CD1c-positive myeloid dendritic cell (primary cell): ENCODE measurements around the gene ARHGAP40.

Experiments
- DNase-seq: peaks from one replicate; pipeline ENCODE4 v3.0.0-alpha.2; 2016; ENCODE audit errors: extremely low spot score

ARHGAP40 gene

DNA sequence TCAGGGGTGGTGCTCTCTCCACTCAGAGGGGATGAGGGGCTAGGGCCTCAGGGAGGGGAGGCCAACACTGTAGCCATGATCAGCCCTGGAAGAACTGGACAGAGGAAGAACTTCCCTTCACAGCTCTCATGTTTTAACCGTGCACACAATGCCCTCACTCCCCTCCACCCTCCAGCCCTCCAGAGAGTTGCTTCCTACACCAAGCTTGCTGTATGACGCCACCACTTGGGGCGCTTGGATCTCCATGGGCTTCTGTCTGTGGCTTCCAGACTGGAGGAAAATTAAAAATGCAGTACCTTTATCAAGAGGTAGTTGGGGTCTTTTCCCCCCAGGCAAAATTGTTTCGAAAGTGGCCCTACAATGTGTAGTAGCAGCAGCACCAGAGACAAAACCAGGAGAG is 48.4 kb downstream of the ARHGAP40 start:
- DNase-seq: no peak

DNA sequence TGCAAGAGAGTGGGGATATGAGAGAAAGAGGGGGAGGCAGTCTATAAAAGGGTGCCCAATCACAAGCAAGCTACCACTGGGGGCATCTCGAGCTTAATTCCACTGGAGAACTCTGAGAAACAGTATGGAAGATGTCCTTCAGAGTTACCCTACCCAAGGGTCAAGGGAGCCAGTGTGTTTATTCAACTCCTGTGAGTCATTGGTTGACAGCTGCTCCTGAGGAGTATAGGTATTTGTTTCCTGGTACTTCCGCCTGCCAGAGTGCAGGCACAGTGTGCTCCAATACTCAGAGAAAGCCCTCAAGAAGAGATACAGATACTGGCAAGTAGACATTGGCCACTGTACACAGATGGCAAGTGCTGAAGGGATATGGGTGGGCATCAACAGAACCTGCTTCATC is 49.5 kb downstream of the ARHGAP40 start:
- DNase-seq: no peak

DNA sequence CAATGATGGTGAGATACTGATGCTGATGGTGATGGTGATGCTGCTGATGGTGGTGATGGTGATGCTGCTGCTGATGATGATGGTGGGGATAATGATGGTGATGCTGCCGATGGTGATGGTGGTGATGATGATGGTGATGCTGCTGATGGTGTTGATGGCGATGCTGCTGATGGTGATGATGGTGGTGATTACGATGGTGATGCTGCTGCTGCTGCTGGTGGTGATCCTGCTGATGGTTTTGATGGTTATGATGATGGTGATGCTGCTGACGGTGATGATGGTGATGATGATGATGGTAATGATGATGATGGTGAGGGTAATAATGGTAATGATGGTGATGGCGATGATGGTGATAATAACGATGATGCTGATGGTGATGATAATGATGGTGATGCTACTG is 50.0 kb downstream of the ARHGAP40 start:
- no peak for DNase-seq

DNA sequence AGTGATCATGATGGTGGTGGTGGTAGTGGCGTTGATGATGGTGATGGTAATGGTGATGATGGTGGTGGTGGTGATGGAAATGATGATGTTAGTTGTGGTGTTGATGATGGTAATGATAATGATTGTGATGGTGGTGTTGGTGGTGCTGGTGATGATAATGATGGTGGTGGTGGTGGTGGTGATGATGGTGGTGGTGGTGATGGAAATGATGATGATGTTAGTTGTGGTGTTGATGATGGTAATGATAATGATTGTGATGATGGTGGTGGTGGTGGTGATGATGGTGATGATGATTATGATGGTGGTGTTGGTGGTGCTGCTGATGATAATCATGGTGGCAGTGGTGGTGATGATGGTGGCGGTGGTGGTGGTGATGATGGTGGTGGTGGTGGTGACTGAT is 51.4 kb downstream of the ARHGAP40 start:
- DNase-seq: no peak

DNA sequence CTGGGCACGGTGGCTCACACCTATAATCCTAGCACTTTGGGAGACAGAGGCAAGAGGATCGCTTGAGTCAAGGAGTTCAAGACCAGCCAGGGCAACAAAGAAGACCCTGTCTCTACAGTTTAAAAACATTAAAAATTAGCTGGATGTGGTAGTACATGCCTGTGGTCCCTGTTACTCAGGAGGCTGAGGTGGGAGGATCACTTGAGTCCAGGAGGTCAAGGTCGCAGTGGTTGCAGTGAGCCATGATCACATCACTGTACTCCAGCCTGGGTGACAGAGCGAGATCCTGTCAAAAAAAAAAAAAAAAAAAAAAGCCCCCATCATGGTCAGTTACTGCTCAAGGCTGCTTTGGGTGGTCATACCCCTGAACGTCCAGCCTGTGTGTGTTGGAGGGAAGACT is 55.8 kb downstream of the ARHGAP40 start:
- no peak for DNase-seq

DNA sequence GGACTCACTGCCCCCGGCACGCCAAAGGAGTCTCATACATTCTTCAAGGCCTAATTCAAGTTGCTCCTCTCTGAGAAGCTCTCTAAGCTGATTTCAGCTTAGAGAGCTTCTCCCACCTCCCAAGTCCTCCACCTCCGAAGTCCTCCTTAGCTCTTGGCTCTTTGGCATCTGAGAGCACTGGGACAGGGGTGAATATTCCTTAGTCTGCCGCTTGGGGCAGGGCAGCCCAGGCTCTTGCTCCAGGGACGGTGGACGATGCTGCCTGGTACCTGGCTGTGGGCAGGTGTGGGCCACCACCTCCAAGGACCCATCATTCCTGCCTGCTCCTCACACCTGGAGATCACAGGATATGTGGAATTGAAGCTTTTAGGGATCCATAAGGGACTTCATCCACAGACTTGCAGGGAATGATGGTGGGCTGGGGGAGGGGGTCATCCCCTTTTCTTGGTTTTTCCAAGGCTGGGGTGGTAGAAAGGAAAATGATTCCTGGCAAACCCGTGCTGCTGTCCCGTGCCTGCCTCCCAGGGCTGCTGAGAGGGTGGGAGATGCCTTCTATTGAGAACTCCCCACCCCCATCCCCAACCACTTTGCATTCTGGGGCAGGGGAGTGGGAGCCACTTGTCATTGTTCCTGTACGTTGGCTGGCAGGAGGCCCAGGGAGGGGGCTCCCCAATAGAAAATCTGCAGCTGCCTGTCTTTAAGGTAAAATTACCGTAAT is 57.4 kb downstream of the ARHGAP40 start:
- DNase-seq: no peak

DNA sequence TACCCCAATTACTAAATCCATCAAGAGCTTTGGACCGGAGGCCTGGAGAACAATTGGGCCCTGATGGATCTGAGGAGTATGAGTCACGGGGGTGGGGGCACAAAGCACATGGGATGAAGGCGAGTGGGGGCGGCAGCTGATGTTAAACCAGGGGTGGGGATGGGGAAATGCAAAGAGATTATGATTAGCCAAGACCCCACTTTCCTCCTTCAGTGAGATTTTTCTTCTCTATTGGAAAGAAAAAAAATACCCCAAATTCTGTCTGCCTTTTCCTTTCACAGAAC is 57.9 kb downstream of the ARHGAP40 start:
- DNase-seq: no peak

DNA sequence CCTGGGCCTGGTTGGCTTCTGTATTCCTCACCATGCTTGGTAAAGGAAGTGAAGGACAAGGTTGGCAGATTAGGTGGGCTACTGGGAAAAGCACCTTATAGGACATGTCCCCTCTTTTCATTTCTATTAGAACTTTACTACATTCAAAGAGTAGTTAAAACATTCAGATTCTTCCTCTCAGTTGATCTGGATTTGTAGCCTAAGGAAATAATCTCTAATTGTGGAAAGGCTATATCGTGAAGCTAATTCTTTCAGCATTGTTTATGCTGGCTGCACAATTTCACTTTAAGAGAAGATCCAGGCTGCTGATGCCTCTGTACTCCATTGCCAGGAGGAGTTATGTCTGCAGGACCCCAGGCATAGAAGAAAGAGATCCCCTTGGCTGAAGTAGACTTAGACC is 58.8 kb downstream of the ARHGAP40 start:
- DNase-seq: no peak

DNA sequence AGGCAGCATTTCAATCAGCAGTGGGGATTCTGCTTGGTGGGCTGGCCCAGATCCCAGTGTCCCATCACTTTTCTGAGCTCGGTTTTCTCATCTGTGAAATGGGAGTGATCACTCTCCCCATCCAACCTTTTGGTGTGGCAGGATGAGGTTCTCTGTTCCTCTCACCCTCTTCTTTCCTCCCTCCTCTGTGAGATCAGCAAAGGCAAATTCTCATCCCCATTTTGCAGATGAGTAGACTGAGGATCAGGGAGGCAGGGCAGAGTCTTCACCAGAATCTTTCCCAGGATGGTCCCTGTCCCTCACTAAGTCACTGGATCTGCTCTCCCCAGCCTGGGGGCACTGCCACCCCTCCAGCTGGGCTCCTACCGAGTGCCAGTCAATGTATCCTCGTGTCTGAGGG is 62.1 kb downstream of the ARHGAP40 start:
- no peak for DNase-seq

DNA sequence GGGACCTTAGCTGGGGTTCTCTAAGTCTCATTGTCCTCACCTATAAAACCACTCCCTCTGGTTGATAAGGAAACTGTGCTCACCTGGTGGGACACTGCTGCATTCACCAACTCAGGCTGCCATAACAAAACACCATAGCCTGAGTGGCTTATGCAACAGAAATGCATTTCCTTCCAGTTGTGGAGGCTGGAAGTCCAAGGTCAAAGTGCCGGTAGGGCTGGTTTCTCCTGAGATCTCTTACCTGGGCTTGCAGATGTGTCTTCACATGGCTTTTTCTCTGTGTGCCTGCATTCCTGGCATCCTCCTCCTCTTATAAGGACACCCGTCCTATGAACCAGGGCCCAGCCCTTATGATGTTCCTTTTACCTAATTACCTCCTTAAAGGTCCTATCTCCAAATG is 62.7 kb downstream of the ARHGAP40 start:
- no peak for DNase-seq

DNA sequence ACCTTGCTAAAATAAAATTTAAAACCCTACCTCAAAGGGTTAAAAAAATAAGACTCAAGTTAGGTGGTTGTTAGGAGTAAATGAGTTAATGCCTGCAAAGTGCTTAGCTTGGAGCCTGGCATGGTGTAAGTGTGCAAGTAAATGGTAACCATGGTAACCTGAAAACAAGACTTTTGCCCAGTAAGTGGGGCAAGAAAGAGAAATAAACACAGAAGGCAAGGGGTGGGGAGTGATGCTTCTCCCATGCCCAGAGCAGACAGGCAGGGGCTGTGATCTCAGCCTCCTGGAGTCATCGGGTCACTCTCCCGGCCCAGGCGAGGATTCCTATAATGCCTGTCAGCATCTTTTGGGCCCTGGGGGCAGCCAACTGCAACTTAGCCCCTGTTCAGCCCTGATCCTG is 63.5 kb downstream of the ARHGAP40 start:
- no peak for DNase-seq

DNA sequence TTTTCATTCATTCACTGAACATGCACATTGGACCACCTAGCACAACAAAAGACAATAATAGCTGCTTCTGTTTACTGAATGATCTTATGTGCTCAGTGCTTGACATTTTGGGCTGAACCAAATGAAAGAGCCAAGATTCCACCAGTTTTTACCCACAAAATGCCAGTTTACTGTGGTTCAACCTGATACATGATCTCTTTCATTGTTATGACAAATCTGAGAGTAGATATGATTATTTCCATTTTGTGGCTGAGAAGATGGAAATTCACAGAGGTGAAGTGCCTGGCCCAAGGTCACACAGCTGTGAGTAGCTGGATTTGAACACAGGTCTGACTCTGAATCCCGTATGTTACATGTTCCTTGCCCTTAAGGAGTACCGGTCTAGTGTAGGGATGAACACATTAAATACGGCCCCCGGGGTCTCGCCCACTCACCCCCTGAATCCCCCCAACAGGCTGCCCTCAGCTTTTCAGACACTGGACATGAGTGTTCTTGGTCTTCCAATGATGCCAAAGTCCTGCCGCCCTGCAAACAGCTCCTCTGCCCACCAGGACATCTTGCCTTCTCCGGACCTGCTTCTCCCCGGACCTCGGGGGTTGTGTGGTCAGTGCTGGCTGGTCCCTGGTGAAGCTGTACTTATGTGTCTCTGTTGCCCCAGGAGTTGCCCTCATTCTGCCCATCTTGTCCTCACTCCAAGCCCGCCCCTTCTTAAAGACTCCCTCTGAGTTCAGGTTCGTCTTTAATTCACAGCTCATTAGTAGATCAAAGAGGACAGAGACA is 64.1 kb downstream of the ARHGAP40 start:
- no peak for DNase-seq

DNA sequence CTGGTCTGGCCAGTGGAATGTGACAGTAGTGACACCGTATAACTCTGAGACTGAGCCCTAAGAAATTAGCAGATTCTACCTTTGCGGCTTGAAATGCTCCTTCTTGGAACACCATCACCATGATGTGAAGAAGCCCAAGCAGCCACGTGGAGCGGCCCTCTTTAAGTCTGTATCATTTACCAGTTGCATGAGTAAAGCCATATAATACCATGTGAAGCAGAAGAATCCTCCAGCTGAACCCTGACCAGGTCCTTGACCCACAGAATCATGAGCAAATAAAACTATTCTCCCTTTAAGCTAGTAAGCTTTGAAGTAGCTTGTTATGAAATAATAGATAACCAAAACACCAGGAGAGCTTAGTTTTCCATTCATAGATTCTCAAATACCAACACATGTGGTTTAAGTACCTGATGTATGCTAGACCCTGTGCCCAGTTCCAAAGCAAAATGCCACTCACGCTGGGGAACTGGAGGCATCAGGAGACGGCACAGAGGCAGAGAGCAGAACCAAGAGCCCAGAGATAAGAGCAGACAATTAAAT is 65.9 kb downstream of the ARHGAP40 start:
- no peak for DNase-seq

DNA sequence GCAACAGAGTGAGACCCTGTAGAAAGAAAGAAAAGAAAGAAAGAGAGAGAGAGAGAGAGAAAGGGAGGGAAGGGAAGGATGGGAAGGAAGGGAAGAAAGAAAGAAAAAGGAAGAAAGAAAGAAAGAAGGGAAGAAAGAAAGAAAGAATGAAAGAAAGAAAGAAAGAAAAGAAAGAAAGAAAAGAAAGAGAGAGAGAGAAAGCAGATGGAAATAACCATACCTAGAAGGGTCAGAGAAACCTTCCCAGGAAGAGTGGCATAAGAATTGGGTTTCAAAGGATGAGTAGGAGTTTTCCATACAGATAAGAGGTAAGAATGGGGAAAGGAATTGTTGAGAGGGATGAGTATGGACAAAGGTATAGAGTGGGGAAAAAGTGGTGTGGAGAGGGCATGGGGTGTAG is 68.1 kb downstream of the ARHGAP40 start:
- no peak for DNase-seq

DNA sequence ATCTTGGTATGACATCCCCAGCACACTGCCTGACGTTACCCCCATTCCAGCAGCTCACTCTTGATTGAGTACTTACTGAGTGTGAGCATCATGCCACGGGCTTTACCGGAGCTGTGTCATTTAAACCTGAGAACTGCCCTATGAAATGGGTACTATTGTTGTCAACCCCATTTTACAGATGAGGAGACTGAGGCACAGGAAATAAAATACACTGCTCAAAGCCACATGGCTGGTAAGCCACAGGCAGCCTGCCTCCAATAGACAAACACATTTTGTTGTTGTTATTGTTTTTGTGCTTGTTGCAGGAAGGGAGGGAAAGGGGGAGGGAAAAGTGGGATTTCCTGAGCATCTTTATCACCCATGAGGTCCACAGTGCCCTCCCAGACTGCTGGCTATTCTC is 69.2 kb downstream of the ARHGAP40 start:
- no peak for DNase-seq

DNA sequence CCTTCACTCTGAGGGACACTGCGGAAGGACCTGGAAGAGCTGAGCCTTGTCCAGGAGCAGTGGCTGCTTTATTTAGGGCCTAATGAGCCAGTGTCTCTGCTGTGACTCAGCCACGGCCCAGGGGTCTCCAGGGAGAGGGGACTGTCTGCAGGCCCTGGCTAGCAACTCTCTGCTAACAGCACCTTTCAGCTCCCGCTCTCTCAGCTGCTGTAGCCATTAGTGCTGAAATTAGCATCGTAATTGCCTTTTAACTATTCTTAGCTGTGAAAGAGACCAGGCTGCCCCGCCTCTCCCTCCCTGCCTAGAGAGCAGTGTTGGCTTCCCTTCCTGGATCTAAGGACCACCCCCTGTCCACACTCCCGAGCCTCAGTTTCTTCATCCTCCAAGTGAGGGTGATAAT is 69.6 kb downstream of the ARHGAP40 start:
- no peak for DNase-seq

DNA sequence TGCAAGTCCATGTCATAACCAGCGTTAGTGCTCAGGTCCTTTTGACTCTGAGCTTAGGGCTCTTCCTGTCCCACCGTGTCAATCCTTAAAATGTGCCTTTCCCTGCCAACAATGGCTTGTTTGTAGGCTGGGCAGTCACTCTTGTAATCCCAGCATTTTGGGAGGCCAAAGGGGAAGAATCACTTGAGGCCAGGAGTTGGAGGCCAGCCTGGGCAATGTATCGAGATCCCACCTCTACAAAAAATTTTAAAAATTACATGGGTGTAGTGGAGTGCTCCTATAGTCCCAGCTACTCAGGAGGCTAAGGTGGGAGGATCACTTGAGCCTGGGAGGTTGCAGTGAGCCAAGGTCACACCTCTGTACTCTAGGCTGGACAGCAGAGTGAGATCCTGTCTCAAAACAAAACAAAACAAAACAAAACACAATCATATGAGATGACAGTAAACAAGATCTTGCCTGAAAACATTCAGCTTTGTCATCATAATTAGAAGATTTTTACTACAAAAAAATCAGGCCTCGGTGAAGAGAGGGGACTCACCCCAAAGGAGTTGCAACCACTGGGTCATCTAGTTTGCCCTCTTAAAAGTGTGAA is 70.2 kb downstream of the ARHGAP40 start:
- no peak for DNase-seq

DNA sequence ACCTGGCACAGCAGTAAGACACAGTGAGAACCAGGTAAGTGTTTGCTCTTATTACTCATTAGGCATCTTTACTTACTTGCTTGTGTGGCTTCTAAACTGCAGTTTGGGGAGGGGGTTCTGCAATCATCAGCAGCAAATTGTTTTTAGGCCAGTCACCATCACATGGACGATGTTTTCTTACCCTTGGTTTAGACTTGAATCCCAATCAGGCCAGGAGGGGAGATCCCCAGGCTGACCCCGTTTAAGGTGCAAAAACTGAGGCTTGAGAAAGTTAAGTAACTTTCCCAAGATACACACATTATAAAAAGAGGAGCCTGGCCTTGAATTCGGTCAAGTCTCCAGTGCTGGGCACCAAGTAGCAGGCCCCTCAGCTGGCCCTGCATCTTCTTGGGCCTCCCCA is 70.9 kb downstream of the ARHGAP40 start:
- DNase-seq: no peak

DNA sequence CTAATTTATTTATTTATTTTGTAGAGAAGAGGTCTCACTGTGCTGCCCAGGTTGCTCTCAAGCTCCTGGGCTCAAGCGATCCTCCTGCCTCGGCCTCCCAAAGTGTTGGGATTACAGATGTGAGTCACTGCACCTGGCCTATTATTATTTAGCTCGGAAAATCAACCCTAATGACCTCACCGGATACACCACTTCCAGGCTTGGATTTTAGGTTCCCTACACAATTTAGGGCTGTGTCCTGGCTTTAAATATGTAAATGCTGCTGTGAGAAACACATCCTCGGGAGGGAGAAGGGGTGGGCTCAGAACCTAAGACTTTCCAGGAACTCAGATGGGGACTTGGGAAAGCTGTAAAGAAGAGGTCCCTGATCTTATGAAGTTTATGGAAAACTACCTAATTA is 71.7 kb downstream of the ARHGAP40 start:
- no peak for DNase-seq

DNA sequence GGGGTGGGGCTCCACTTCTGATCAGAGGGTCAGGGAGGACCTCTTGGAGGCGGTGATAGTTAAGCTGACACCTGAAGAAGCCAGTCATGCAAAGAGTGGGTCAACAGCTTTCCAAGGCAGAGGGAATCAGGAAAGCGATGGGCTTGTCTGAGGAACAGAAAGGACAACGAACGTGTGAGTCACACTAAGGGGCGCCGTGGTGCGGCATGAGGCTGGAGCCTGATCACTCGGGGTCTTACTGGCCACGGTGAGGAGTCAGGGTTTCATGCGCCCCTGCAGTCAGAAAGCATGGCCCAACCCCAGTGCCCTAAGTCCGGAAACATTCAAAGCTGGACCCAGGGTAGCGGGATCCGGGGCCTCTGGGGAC is 72.1 kb downstream of the ARHGAP40 start:
- DNase-seq: peak; percentile 2

DNA sequence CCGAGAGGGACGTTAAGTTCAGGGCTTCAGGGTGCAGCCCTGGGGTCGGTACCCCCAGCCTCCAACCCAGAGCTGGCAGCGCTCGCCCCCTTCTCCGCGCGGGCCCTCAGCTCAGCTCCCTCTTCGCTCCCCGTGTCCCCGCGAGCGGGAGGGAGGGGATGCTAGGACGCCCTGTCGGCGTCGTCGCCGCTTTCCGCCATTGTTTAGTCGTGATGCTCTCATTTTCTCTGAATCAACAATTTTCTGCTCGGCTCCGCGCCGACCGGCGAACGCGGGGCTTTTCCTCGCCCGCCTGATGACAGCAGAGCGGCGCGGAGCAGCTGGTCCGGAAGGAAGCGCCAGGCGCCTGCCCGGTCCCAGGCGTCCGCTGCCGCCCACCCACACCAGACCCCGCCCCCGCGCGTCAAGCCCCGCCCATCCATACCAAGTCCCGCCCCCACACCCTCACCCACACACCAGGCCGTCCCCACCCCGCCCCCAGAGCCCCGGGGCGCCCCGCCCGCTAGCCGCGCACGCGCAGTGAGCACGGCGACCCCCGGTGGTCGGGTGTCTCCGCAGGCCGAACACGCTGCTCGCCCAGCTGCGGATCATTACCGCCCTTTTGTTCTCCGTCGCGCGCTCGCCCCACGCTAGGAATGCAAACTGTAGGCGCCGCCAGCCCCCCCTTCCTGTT is 72.6 kb downstream of the ARHGAP40 start:
- DNase-seq: peak; percentile 35

DNA sequence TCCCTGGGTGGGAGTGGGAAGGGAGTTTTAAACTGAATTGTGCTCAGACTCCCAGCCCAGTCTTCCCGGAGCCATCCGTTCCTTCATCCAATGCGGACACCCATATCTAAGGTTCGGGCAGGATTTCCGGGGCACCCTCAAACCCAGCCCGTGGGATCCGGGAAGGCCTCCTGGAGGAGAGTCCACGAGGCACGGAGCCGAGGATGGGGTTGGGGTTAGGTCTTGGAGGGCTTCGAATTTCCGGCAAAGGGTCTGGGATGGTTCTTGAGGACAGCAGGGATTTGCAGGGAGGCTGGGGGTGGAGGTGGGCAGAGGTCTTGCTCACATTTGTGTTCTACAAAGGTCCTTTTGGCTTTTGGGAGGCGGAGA is 73.1 kb downstream of the ARHGAP40 start:
- DNase-seq: no peak

DNA sequence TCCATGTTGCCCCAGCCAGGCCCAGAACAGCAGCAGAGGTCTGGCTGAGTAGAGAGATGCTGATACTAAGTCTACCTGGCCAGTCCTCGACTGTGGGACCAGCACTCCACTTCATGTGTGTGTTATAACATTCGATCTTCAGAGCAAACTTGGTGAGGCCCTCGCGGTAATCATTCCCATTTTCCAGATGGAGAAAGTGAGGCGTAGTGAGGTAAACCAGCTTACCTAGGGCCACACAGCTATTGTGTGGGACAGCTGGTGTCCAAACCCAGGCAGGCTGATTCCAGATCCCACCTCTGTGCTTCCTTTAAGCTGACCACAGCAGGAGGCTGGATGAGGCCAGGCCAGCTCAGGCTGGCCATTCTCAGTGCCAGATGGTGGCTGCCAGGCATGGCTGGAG is 75.0 kb downstream of the ARHGAP40 start:
- no peak for DNase-seq
